ENCODE results near the gene PIKFYVE.
"Not testable (repeated sequence)": the region's sequence is repeated elsewhere in the genome, so short reads cannot be mapped to it uniquely, and the experiment has no call there.

The PIKFYVE gene

GRCh38 chr2:208384637-208385036 is 118.6 kb downstream of the PIKFYVE start:
- no peak for DNase-seq (ENCODE audit: extremely low spot score)
- POLR2A ChIA-PET = no interaction called here
- CTCF ChIA-PET = no interaction called here
- TF ChIP-seq ARNT (IDR thresholded peaks at IDR 0.05) (no peak), LEF1 (IDR thresholded peaks at IDR 0.05; ENCODE audit: borderline replicate concordance) (no peak), HDGF (IDR thresholded peaks at IDR 0.05; ENCODE audit: borderline replicate concordance) (no peak), FOXK2 (IDR thresholded peaks at IDR 0.05) (no peak), FOXM1 (IDR thresholded peaks at IDR 0.05; ENCODE audit: borderline replicate concordance) (no peak), FOXA1 (IDR thresholded peaks at IDR 0.05) (no peak), SUZ12 (IDR thresholded peaks at IDR 0.05) (no peak), L3MBTL2 (conservative IDR thresholded peaks at IDR 0.05) (no peak), ZNF384 (IDR thresholded peaks at IDR 0.05) (no peak), PKNOX1 (IDR thresholded peaks at IDR 0.05) (no peak), TARDBP (IDR thresholded peaks at IDR 0.05) (no peak), BHLHE40 (IDR thresholded peaks at IDR 0.05; ENCODE audit: borderline replicate concordance) (no peak), CTBP1 (IDR thresholded peaks at IDR 0.05; ENCODE audit: borderline replicate concordance) (no peak), NFRKB (IDR thresholded peaks at IDR 0.05) (no peak), ELF4 (IDR thresholded peaks at IDR 0.05) (no peak), SP1 (IDR thresholded peaks at IDR 0.05) (no peak)

GRCh38 chr2:208386541-208386940 is 120.5 kb downstream of the PIKFYVE start:
- ChIA-PET POLR2A (no interaction called here), CTCF (interaction anchor here (1.5 kb wide), 1 partner anchor 13 kb away, joined by 6 read pairs; no protein-coding TSS in a partner anchor)
- TF ChIP-seq L3MBTL2 (conservative IDR thresholded peaks at IDR 0.05) (no peak), TARDBP (IDR thresholded peaks at IDR 0.05) (no peak), PKNOX1 (IDR thresholded peaks at IDR 0.05) (no peak), LEF1 (IDR thresholded peaks at IDR 0.05; ENCODE audit: borderline replicate concordance) (no peak), NFRKB (IDR thresholded peaks at IDR 0.05) (no peak), FOXA1 (IDR thresholded peaks at IDR 0.05) (no peak), SP1 (IDR thresholded peaks at IDR 0.05) (no peak), FOXK2 (IDR thresholded peaks at IDR 0.05) (no peak), SUZ12 (IDR thresholded peaks at IDR 0.05) (no peak), CTBP1 (IDR thresholded peaks at IDR 0.05; ENCODE audit: borderline replicate concordance) (no peak), BHLHE40 (IDR thresholded peaks at IDR 0.05; ENCODE audit: borderline replicate concordance) (no peak)
- DNase-seq (ENCODE audit: extremely low spot score) = no peak

GRCh38 chr2:208389940-208390339 is 123.9 kb downstream of the PIKFYVE start:
- ChIA-PET CTCF (no interaction called here), POLR2A (no interaction called here)
- no peak for TF ChIP-seq SUZ12 (IDR thresholded peaks at IDR 0.05)
- TF ChIP-seq L3MBTL2 (conservative IDR thresholded peaks at IDR 0.05) = no peak
- TF ChIP-seq SP1 (IDR thresholded peaks at IDR 0.05) = no peak
- no peak for TF ChIP-seq NFRKB (IDR thresholded peaks at IDR 0.05)
- no peak for TF ChIP-seq TARDBP (IDR thresholded peaks at IDR 0.05)
- no peak for TF ChIP-seq BHLHE40 (IDR thresholded peaks at IDR 0.05; ENCODE audit: borderline replicate concordance)
- no peak for TF ChIP-seq HDGF (IDR thresholded peaks at IDR 0.05; ENCODE audit: borderline replicate concordance)
- no peak for TF ChIP-seq FOXA1 (IDR thresholded peaks at IDR 0.05)
- no peak for TF ChIP-seq FOXM1 (IDR thresholded peaks at IDR 0.05; ENCODE audit: borderline replicate concordance)
- no peak for TF ChIP-seq CTBP1 (IDR thresholded peaks at IDR 0.05; ENCODE audit: borderline replicate concordance)
- DNase-seq (ENCODE audit: extremely low spot score) = no peak

- POLR2A ChIA-PET = no interaction called here
- CTCF ChIA-PET = no interaction called here
- TF ChIP-seq BHLHE40 (IDR thresholded peaks at IDR 0.05; ENCODE audit: borderline replicate concordance) (no peak), FOXA1 (IDR thresholded peaks at IDR 0.05) (no peak), SP1 (IDR thresholded peaks at IDR 0.05) (no peak), ELF4 (IDR thresholded peaks at IDR 0.05) (no peak), HDGF (IDR thresholded peaks at IDR 0.05; ENCODE audit: borderline replicate concordance) (no peak), ARNT (IDR thresholded peaks at IDR 0.05) (no peak), CTBP1 (IDR thresholded peaks at IDR 0.05; ENCODE audit: borderline replicate concordance) (no peak), ZNF384 (IDR thresholded peaks at IDR 0.05) (no peak), SUZ12 (IDR thresholded peaks at IDR 0.05) (no peak), L3MBTL2 (conservative IDR thresholded peaks at IDR 0.05) (no peak), NFRKB (IDR thresholded peaks at IDR 0.05) (no peak), FOXM1 (IDR thresholded peaks at IDR 0.05; ENCODE audit: borderline replicate concordance) (no peak), LEF1 (IDR thresholded peaks at IDR 0.05; ENCODE audit: borderline replicate concordance) (no peak), TARDBP (IDR thresholded peaks at IDR 0.05) (no peak), PKNOX1 (IDR thresholded peaks at IDR 0.05) (no peak), FOXK2 (IDR thresholded peaks at IDR 0.05) (no peak)
- DNase-seq (ENCODE audit: extremely low spot score) = no peak
Measured at GRCh38 chr2:208392300-208392699, 126.2 kb downstream of the PIKFYVE start.

- DNase-seq (ENCODE audit: extremely low spot score); CTCF ChIA-PET; POLR2A ChIA-PET: not testable (repeated sequence)
Measured at GRCh38 chr2:208396796-208397195, 130.7 kb downstream of the PIKFYVE start.

GRCh38 chr2:208399201-208399600 is 133.1 kb downstream of the PIKFYVE start:
- no peak for DNase-seq (ENCODE audit: extremely low spot score)
- ChIA-PET CTCF (no interaction called here), POLR2A (no interaction called here)
- no peak for TF ChIP-seq NFRKB (IDR thresholded peaks at IDR 0.05)
- no peak for TF ChIP-seq HDGF (IDR thresholded peaks at IDR 0.05; ENCODE audit: borderline replicate concordance)
- no peak for TF ChIP-seq FOXA1 (IDR thresholded peaks at IDR 0.05)
- no peak for TF ChIP-seq LEF1 (IDR thresholded peaks at IDR 0.05; ENCODE audit: borderline replicate concordance)
- no peak for TF ChIP-seq FOXM1 (IDR thresholded peaks at IDR 0.05; ENCODE audit: borderline replicate concordance)
- TF ChIP-seq SP1 (IDR thresholded peaks at IDR 0.05) = no peak
- no peak for TF ChIP-seq L3MBTL2 (conservative IDR thresholded peaks at IDR 0.05)

Data from HEK293T (cell line).